A673 (cell line): ENCODE data around the gene OASL. TPM values are rescaled to one million over a fixed set of nuclear protein-coding genes. Genes with fewer than 3 reads are reported as not detected.

ENCODE experiments used
- BruUV-seq: library from RNA; stranded (reverse); fragments of 400-500 nt; replicated peaks from 2 replicates; lab custom pipeline; 2021; lab: Mats Ljungman, UMichigan
- CTCF ChIA-PET: fragments of 300-600 bp; sonication (Branson Sonifier 250); formaldehyde crosslinking; loops from one replicate; lab custom pipeline; 2022; ENCODE audit warnings: antibody characterized with exemption; lab: Charles Lee
- POLR2A ChIA-PET: fragments of 300-600 bp; sonication (Branson Sonifier 250); formaldehyde crosslinking; loops from one replicate; lab custom pipeline; 2022; ENCODE audit warnings: antibody characterized with exemption; ENCODE audit not compliant: low non-redundant PET; lab: Charles Lee
- DNase-seq: peaks from one replicate; pipeline ENCODE4 v3.0.0-alpha.2; 2015; ENCODE audit warnings: low spot score
- H3K27ac ChIP-seq: fragments of 200-600 bp; sonication (generic); 2 replicates; pipeline ENCODE4 v1.5.1; 2016; ENCODE audit warnings: mixed run types, low read depth, mild to moderate bottlenecking, mixed read lengths, antibody characterized with exemption, low read length; ENCODE audit not compliant: poor library complexity, severe bottlenecking
- H3K27me3 ChIP-seq: fragments of 200-600 bp; sonication (generic); replicated peaks from 2 replicates; pipeline ENCODE4 v1.6.1; 2017; ENCODE audit warnings: mixed run types, low read depth, mild to moderate bottlenecking, mixed read lengths, antibody characterized with exemption, low read length; ENCODE audit not compliant: insufficient read depth, poor library complexity
- H3K36me3 ChIP-seq: fragments of 200-600 bp; sonication (generic); 2 replicates; pipeline ENCODE4 v1.6.1; 2016; ENCODE audit warnings: mixed run types, mild to moderate bottlenecking, mixed read lengths, antibody characterized with exemption, low read length; ENCODE audit not compliant: insufficient read depth, poor library complexity, severe bottlenecking
- H3K4me1 ChIP-seq: fragments of 200-600 bp; sonication (generic); 2 replicates; pipeline ENCODE4 v1.6.1; 2017; ENCODE audit warnings: mixed run types, mild to moderate bottlenecking, mixed read lengths, antibody characterized with exemption, low read length; ENCODE audit not compliant: insufficient read depth, poor library complexity, severe bottlenecking
- H3K4me3 ChIP-seq: fragments of 200-600 bp; sonication (generic); 2 replicates; pipeline ENCODE4 v1.5.1; 2016; ENCODE audit warnings: low read depth, mixed run types, mild to moderate bottlenecking, mixed read lengths, low read length; ENCODE audit not compliant: poor library complexity, severe bottlenecking
- H3K9me3 ChIP-seq: fragments of 200-600 bp; sonication (generic); 2 replicates; pipeline ENCODE4 v1.6.1; 2016; ENCODE audit warnings: mixed run types, low read depth, mild to moderate bottlenecking, mixed read lengths, antibody characterized with exemption, low read length; ENCODE audit not compliant: poor library complexity, severe bottlenecking
- CTCF ChIP-seq: fragments of 300-800, 200-600 bp; sonication (generic); conservative IDR thresholded peaks from 2 replicates; pipeline ENCODE4 v1.5.1; 2017; ENCODE audit warnings: low read depth, mild to moderate bottlenecking, antibody characterized with exemption, low read length, moderate library complexity, mixed read lengths
- EZH2 ChIP-seq: fragments of 200-600 bp; sonication (generic); IDR thresholded peaks from 2 replicates; pipeline ENCODE4 v1.6.1; 2017; ENCODE audit warnings: borderline replicate concordance, low read depth, mild to moderate bottlenecking, mixed read lengths, antibody characterized with exemption, low read length; ENCODE audit not compliant: poor library complexity, severe bottlenecking
- intact Hi-C: fragments of 100-400 bp; cut with micrococcal nuclease; formaldehyde crosslinking; loops from one replicate; pipeline ENCODE4 v1.10.0; 2022; ENCODE audit not compliant: unreplicated experiment
- total RNA-seq: library from RNA; stranded (reverse); gene quantifications from 2 replicates; pipeline ENCODE4 v1.2.3, GENCODE V29; 2021

The OASL gene
- total RNA-seq, 1 experiment from 2014 or later: 0.73 TPM

- no peaks in the 10 kb centered on the region for H3K9me3 ChIP-seq
- no peak for TF ChIP-seq CTCF
- H3K4me1 ChIP-seq: no peaks in the 10 kb centered on the region
- no TSS peak for BruUV-seq
- no peaks in the 10 kb centered on the region for H3K36me3 ChIP-seq
- ChIA-PET CTCF (no interaction called here), POLR2A (no interaction called here)
- no peaks in the 10 kb centered on the region for H3K27me3 ChIP-seq
- no peak overlapping the region for H3K4me3 ChIP-seq
- intact Hi-C loops: no loop called here
- no peak for DNase-seq
- H3K27ac ChIP-seq: no peak overlapping the region
Measured at GRCh38 chr12:121025442-121026226, 13.4 kb downstream of the OASL start.

- CTCF ChIA-PET: interaction anchor here (0.6 kb wide), 1 partner anchor 87 kb away, joined by 3 read pairs; no protein-coding TSS in a partner anchor
- POLR2A ChIA-PET: no interaction called here
- Histone ChIP-seq H3K9me3 (no peaks in the 10 kb centered on the region), H3K4me1 (no peaks in the 10 kb centered on the region), H3K27ac (no peak overlapping the region), H3K27me3 (no peaks in the 10 kb centered on the region), H3K36me3 (no peaks in the 10 kb centered on the region), H3K4me3 (no peak overlapping the region)
- no TSS peak for BruUV-seq
- intact Hi-C loops: no loop called here
- DNase-seq: no peak
- TF ChIP-seq CTCF: no peak
- no peak for TF ChIP-seq EZH2
Measured at GRCh38 chr12:121023799-121024198, 15.2 kb downstream of the OASL start.

DNA sequence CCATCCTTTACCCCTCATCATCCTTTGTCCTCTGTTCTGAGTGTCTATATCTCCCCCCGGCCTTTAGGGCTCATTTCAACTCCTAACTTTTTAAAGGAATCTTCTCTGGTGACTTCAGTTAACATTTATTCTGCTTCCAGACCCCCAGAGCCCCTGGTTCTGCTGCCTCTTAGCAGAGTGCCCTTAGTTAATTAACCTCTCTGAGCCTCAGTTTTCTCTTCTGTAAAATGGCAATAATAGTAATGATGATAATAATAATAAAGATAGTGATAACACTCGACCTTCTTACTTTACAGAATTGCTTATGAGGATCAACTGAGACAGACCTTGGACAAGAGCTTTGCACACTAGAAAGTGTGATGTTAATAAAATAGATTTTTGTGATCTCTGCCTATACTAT, 16.3 kb downstream of the OASL start:
- Histone ChIP-seq H3K4me1 (no peaks in the 10 kb centered on the region), H3K27me3 (no peaks in the 10 kb centered on the region), H3K9me3 (no peaks in the 10 kb centered on the region), H3K4me3 (no peak overlapping the region), H3K36me3 (no peaks in the 10 kb centered on the region), H3K27ac (no peak overlapping the region)
- ChIA-PET CTCF (no interaction called here), POLR2A (interaction anchor here (0.6 kb wide), 1 partner anchor 532 kb away, joined by 3 read pairs; no protein-coding TSS in a partner anchor)
- no peak for DNase-seq
- no peak for TF ChIP-seq EZH2
- no peak for TF ChIP-seq CTCF
- intact Hi-C loops: no loop called here
- no TSS peak for BruUV-seq
